ENCODE data around the gene IFNL4. TPM values are rescaled to one million over a fixed set of nuclear protein-coding genes. Genes with fewer than 3 reads are reported as not detected.

The IFNL4 gene
- total and polyA plus RNA-seq, 9 of the 15 experiments (the other 6 are each of a cell fraction or from before 2014, with no cell fraction given), result not detected

- Histone ChIP-seq H3K27ac (ENCODE audit: extremely low read depth, low read depth, low read length) (no peak overlapping the region), H3K9me1 (ENCODE audit: control insufficient read depth, insufficient read depth, low read length) (no peaks in the 10 kb centered on the region), H3K9ac (ENCODE audit: insufficient read depth in 1 of 2, low read depth in 2 of 2, low read length in 2 of 2) (no peak overlapping the region), H3K4me1 (replicated peaks in 1 of 2; ENCODE audit: control insufficient read depth in 2 of 2, insufficient read depth in 2 of 2, low read length in 2 of 2) (peaks cover 0 to 8% of the 10 kb centered on the region in 2 experiments; a peak in 3 of 5 replicates), H3K4me2 (ENCODE audit: insufficient read depth, low read length) (no peak overlapping the region), H4K20me1 (replicated peaks; ENCODE audit: control insufficient read depth, insufficient read depth, low read length) (no peaks in the 10 kb centered on the region), H3K9me3 (replicated peaks; ENCODE audit: control insufficient read depth, insufficient read depth, low read depth, low read length) (no peaks in the 10 kb centered on the region), H3K27me3 (ENCODE audit: control insufficient read depth in 2 of 2, insufficient read depth in 2 of 2, low read length in 2 of 2) (peaks cover 0 to 10% of the 10 kb centered on the region in 2 experiments; a peak in 2 of 5 replicates), H2AFZ (ENCODE audit: low read depth, low read length) (no peak overlapping the region), H3K79me2 (ENCODE audit: control insufficient read depth, insufficient read depth, low read length) (no peaks in the 10 kb centered on the region), H3K4me3 (no peak overlapping the region), H3K36me3 (ENCODE audit: control insufficient read depth, insufficient read depth, low read length) (no peaks in the 10 kb centered on the region)
- intact Hi-C loops (cut with micrococcal nuclease) (no loop called here), in situ Hi-C loops (cut with MboI) (no loop called here)
- no TSS peak for BruUV-seq (replicated peaks)
- 29% methylated on average over 10 of the region's 12 CpGs for WGBS (ENCODE audit: insufficient coverage, low coverage, missing lambda C conversion rate)
- peak; percentile 53 for ATAC-seq
- ChIA-PET CTCF (ENCODE audit: low intra/inter-chr PET ratio) (no interaction called here), POLR2A (no interaction called here)
- no peak for TF ChIP-seq SIN3B (IDR thresholded peaks at IDR 0.05; ENCODE audit: low read depth)
- TF ChIP-seq YY1 (IDR thresholded peaks at IDR 0.05; ENCODE audit: borderline replicate concordance in 1 of 3, control insufficient read depth in 1 of 3, extremely low read depth in 1 of 3, insufficient read depth in 3 of 3, insufficient read length in 1 of 3, insufficient replicate concordance in 2 of 3, low read depth in 1 of 3, low read length in 2 of 3), result no peak
- TF ChIP-seq HLTF (IDR thresholded peaks at IDR 0.05), result no peak
- no peak for TF ChIP-seq STAT5A (IDR thresholded peaks at IDR 0.05; ENCODE audit: borderline replicate concordance, low read length)
- no peak for TF ChIP-seq CHCHD3 (CRISPR knock-in tag; IDR thresholded peaks at IDR 0.05)
- TF ChIP-seq, protein P1, sequence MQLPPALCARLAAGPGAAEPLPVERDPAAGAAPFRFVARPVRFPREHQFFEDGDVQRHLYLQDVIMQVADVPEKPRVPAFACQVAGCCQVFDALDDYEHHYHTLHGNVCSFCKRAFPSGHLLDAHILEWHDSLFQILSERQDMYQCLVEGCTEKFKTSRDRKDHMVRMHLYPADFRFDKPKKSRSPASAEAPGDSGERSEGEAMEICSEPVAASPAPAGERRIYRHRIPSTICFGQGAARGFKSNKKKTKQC (CRISPR knock-in tag; IDR thresholded peaks at IDR 0.05), result no peak
- no peak for TF ChIP-seq CTBP1 (IDR thresholded peaks at IDR 0.05; ENCODE audit: borderline replicate concordance)
- TF ChIP-seq NCOA2 (IDR thresholded peaks at IDR 0.05; ENCODE audit: partially characterized antibody in 2 of 2), result no peak
- no peak for TF ChIP-seq ZNF184 (CRISPR knock-in tag; IDR thresholded peaks at IDR 0.05)
- no peak for TF ChIP-seq PHF8 (IDR thresholded peaks at IDR 0.05; ENCODE audit: borderline replicate concordance, low read length)
- TF ChIP-seq TAF7 (tag; IDR thresholded peaks at IDR 0.05), result no peak
- TF ChIP-seq DMBX1 (CRISPR knock-in tag; IDR thresholded peaks at IDR 0.05; ENCODE audit: borderline replicate concordance), result no peak
- no peak for TF ChIP-seq L3MBTL2 (IDR thresholded peaks at IDR 0.05)
- no peak for TF ChIP-seq CREB5 (CRISPR knock-in tag; IDR thresholded peaks at IDR 0.05)
- TF ChIP-seq TCF7L2 (IDR thresholded peaks at IDR 0.05; ENCODE audit: low read depth, low read length), result no peak
- TF ChIP-seq MECOM (CRISPR knock-in tag; IDR thresholded peaks at IDR 0.05), result no peak
- TF ChIP-seq BACH1 (tag; IDR thresholded peaks at IDR 0.05), result no peak
- no peak for TF ChIP-seq ZC3H11A (IDR thresholded peaks at IDR 0.05; ENCODE audit: low read depth, low read length)
- no peak for FAIRE-seq
- DNase-seq (ENCODE audit: extremely low read depth in 1 of 4, low spot score in 3 of 4), result no peak
Observed at GRCh38 chr19:39236527-39236926, 12.1 kb downstream of the IFNL4 start.

Data from K562 (cell line).